Fibroblast of villous mesenchyme (primary cell): ENCODE data around the gene RNF31. TPM values are rescaled to one million over a fixed set of nuclear protein-coding genes. Genes with fewer than 3 reads are reported as not detected.

Experiments used
- DNase-seq: peaks from one replicate; pipeline ENCODE4 v3.0.0-alpha.2; 2010; ENCODE audit warnings: low read depth
- H3K4me3 ChIP-seq: 2 replicates; pipeline ENCODE4 v1.5.1; 2011; ENCODE audit warnings: low read depth, mild to moderate bottlenecking, low read length
- total RNA-seq: library from RNA; depleted of rRNA; stranded (reverse); fragments of >200 nt; gene quantifications from 2 replicates; pipeline ENCODE4 v1.2.3, GENCODE V29; 2012
- TF ChIP-seq, protein P1 (sequence below): IDR thresholded peaks from 2 replicates; pipeline ENCODE4 v1.5.1; 2012; ENCODE audit warnings: low read depth, mild to moderate bottlenecking, low read length; ENCODE audit not compliant: insufficient read depth

RNF31 gene
- 37.4 and 38.0 TPM in 2 replicates for total RNA-seq

- TF ChIP-seq, protein P1, sequence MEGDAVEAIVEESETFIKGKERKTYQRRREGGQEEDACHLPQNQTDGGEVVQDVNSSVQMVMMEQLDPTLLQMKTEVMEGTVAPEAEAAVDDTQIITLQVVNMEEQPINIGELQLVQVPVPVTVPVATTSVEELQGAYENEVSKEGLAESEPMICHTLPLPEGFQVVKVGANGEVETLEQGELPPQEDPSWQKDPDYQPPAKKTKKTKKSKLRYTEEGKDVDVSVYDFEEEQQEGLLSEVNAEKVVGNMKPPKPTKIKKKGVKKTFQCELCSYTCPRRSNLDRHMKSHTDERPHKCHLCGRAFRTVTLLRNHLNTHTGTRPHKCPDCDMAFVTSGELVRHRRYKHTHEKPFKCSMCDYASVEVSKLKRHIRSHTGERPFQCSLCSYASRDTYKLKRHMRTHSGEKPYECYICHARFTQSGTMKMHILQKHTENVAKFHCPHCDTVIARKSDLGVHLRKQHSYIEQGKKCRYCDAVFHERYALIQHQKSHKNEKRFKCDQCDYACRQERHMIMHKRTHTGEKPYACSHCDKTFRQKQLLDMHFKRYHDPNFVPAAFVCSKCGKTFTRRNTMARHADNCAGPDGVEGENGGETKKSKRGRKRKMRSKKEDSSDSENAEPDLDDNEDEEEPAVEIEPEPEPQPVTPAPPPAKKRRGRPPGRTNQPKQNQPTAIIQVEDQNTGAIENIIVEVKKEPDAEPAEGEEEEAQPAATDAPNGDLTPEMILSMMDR = no peak
- H3K4me3 ChIP-seq = peak within 1 kb of the TSS; percentile 87
- DNase-seq = peak; percentile 98
These were observed at the start of gene RNF31 for GRCh38 chr14:24146978-24147760. Gene RNF31, plus strand, starts transcription at chr14:24147498. Its CDS starts 201 bp downstream, at chr14:24147699.

DNA sequence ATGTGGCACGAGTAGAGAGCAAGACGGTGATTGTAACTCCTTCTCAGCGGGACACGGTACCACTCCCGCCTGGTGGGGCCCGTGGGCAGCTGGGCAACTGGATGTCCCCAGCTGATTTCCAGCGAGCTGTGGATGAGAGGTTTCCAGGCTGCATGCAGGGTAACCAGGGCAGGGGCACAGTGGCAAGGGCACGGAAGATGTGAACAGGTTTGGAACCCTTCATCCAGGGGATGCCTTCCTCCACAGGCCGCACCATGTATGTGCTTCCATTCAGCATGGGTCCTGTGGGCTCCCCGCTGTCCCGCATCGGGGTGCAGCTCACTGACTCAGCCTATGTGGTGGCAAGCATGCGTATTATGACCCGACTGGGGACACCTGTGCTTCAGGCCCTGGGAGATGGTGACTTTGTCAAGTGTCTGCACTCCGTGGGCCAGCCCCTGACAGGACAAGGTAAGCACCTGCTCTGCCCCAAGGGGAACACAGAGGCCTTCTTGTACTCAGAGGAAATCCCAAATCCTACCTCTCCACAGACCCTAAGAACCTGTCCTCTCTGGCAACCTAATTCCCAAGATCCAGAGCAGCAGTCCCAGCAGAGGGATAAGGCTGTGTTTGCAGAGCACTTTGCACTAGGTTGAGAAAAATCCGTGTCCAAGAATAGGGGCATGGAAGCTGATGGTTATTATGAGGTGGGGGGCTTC is 48.9 kb upstream of the RNF31 start:
- H3K4me3 ChIP-seq = no peak overlapping the region
- no peak for DNase-seq
- TF ChIP-seq, protein P1 = no peak

- TF ChIP-seq, protein P1 = no peak
- DNase-seq = no peak
- no peak overlapping the region for H3K4me3 ChIP-seq
These were observed 48.1 kb upstream of the RNF31 start for GRCh38 chr14:24098927-24099813.

- DNase-seq = no peak
- no peak overlapping the region for H3K4me3 ChIP-seq
- TF ChIP-seq, protein P1 = no peak
These were observed 46.9 kb upstream of the RNF31 start for GRCh38 chr14:24100197-24100981.

GRCh38 chr14:24100982-24101494 is 46.3 kb upstream of the RNF31 start:
- TF ChIP-seq, protein P1 = no peak
- H3K4me3 ChIP-seq = no peak overlapping the region
- DNase-seq = no peak
